Spleen (tissue), 11 donors: Measurements from ENCODE around the gene MICAL2. TPM values are rescaled to one million over a fixed set of nuclear protein-coding genes. Genes with fewer than 3 reads are reported as not detected.

Experiments used
- DNase-seq: peaks from one replicate; pipeline ENCODE4 v3.0.0-alpha.2; 2020
- H3K27ac ChIP-seq, 8 donors: fragments of 200-600 bp; sonication (generic) in 7 of 8; 1 replicate in 4 of 8; 2 replicates in 4 of 8; pipeline versions ENCODE4 v1.5.0 to v1.8.0; 2016 to 2021; ENCODE audit warnings: inconsistent platforms in 4 of 8, mild to moderate bottlenecking in 4 of 8, moderate library complexity in 1 of 8
- H3K27me3 ChIP-seq, 7 donors: fragments of 200-600 bp; sonication (generic) in 6 of 7; replicated peaks in 1 of 7; 1 replicate in 4 of 7; 2 replicates in 3 of 7; pipeline versions ENCODE4 v1.5.0 to v1.8.0; 2016 to 2021; ENCODE audit warnings: inconsistent platforms in 3 of 7, mild to moderate bottlenecking in 1 of 7
- H3K36me3 ChIP-seq, 6 donors: fragments of 200-600 bp; sonication (generic) in 5 of 6; 1 replicate in 4 of 6; 2 replicates in 2 of 6; pipeline versions ENCODE4 v1.5.0 to v1.8.0; 2016 to 2021; ENCODE audit warnings: inconsistent platforms in 2 of 6
- H3K4me1 ChIP-seq, 6 donors: fragments of 200-600 bp; sonication (generic) in 5 of 6; 1 replicate in 3 of 6; 2 replicates in 3 of 6; pipeline versions ENCODE4 v1.5.0 to v1.8.0; 2016 to 2021; ENCODE audit warnings: inconsistent platforms in 3 of 6
- H3K4me3 ChIP-seq, 8 donors: fragments of 200-600 bp; sonication (generic) in 7 of 8; 1 replicate in 4 of 8; 2 replicates in 4 of 8; pipeline versions ENCODE4 v1.5.0 to v1.8.0; 2016 to 2021; ENCODE audit warnings: inconsistent platforms in 4 of 8, mild to moderate bottlenecking in 4 of 8, moderate library complexity in 2 of 8
- H3K9me3 ChIP-seq, 8 donors: fragments of 200-600 bp; sonication (generic) in 7 of 8; 1 replicate in 4 of 8; 2 replicates in 4 of 8; pipeline versions ENCODE4 v1.5.0 to v1.8.0; 2016 to 2021; ENCODE audit warnings: inconsistent platforms in 4 of 8
- CTCF ChIP-seq, 11 experiments: fragments of 200-600 bp in 7 of 11; fragments of 450-650 bp in 4 of 11; sonication (generic) in 4 of 11; IDR thresholded peaks in 8 of 11; conservative IDR thresholded peaks in 3 of 11; 1 replicate in 7 of 11; 2 replicates in 4 of 11; pipeline versions ENCODE4 v1.4.0 to v1.8.0; 2016 to 2021; ENCODE audit warnings: antibody characterized with exemption in 11 of 11, inconsistent platforms in 4 of 11, mild to moderate bottlenecking in 1 of 11
- POLR2A ChIP-seq, 3 donors: fragments of 450-650 bp; IDR thresholded peaks; one replicate each; pipeline ENCODE4 v1.5.1; 2017; ENCODE audit warnings: antibody characterized with exemption in 3 of 3, mild to moderate bottlenecking in 1 of 3
- POLR2AphosphoS5 ChIP-seq, 3 donors: sonication (generic); formaldehyde crosslinking; IDR thresholded peaks; one replicate each; pipeline ENCODE4 v1.5.1; 2017; ENCODE audit warnings: antibody characterized with exemption in 3 of 3
- WGBS, 5 donors: extraction: QIAGEN DNeasy Blood & Tissue Kit in 3 of 5; methylation state at CpG; one replicate each; pipeline versions ENCODE4 v1.1.5 to v1.1.7; 2013 to 2018; 5-methylcytosine and 5-hydroxymethylcytosine counted together
- intact Hi-C: fragments of 100-400 bp; cut with DNase I; formaldehyde crosslinking; loops from one replicate; pipeline ENCODE4 v1.15.0; 2023; ENCODE audit warnings: low total_unique reads
- polyA plus RNA-seq, 3 donors: library from polyadenylated mRNA; stranded (reverse); fragments of 200-250 nt; gene quantifications; one replicate each; pipeline ENCODE4 v1.2.1, GENCODE V29; 2013
- total RNA-seq, 7 donors: library from RNA; depleted of rRNA in 3 of 7; stranded (reverse); fragments of >200 nt in 3 of 7; fragmentation: NEBNext Ultra II Directional in 4 of 7; extraction: Animal tissue kit (Norgen Biotek cat#: 25700) in 4 of 7; gene quantifications; one replicate each; pipeline versions ENCODE4 v1.1.0 to v1.2.1, GENCODE V29; 2016 to 2021
- donor health status: healthy with polysubstance abuse.
- donor health status: DM: no; HTN: no; CAD: no; lungs with moderate emphysema.
- donor health status: DM: no; HTN: no; CAD: no.
- donor health status: Bipolar disorder and iron deficiency.
- donor health status: healthy.
- donor health status: DM: no; HTN: no; CAD: no.
- donor health status: DM: yes; HTN: yes; CAD: no.

The MICAL2 gene
- total and polyA plus RNA-seq, 10 donors: 1.9 to 50.8 (median 32.3) TPM

DNA sequence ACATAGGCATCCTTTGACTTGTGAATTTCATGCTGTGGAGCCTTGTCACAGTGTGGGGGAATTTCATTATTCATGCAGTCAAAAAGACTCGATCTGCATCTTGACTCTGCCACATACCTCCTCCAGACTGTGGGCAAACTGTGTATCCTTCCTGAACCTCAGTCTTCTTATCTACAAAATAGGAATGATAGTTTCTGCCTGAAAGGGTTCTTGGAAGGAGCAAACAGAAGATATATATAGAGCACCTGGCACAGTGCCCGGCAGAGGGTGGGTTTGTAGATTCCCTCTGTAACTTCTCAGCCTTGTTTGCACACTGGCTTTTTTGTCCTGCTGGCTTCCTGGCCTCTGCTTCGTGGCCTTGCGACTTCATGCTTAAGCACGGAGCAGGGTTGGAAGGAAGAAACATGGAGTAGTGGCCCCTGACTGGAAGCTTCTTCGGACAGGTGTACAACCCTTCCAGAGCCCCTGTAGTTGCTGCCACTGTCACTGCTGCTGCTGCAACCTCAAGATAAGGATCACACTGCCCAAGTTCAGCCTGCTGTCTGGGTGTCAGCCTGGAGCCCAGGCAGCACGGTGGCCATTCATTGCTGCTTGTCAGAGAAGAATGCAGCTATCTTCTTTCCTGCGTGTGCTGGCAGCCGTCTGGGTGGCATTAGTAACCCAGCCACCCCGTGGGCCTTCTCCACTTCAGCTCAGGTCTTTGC lies 106.4 kb downstream of the MICAL2 start:
- Histone ChIP-seq H3K4me3 (no peak overlapping the region), H3K4me1 (peaks cover 1 to 52% (median 27%) of the 10 kb centered on the region in 6 donors), H3K9me3 (no peaks in the 10 kb centered on the region), H3K27me3 (peaks cover 0 to 20% (median 0%) of the 10 kb centered on the region in 7 donors), H3K36me3 (peaks cover 0 to 64% (median 4%) of the 10 kb centered on the region in 6 donors), H3K27ac (peak overlapping the region in 2 of 8 donors; percentile 14 to 57)
- 25 to 35% (median 31%) methylated on average over 10 of the region's 10 CpGs for WGBS, 5 donors
- TF ChIP-seq CTCF (IDR thresholded peaks at IDR 0.05 in 8 of 11, conservative IDR thresholded peaks at IDR 0.05 in 3 of 11) (no peak), POLR2A (IDR thresholded peaks at IDR 0.05) (no peak), POLR2AphosphoS5 (IDR thresholded peaks at IDR 0.05) (no peak)
- DNase-seq: peak; percentile 56
- intact Hi-C loops: no loop called here

DNA sequence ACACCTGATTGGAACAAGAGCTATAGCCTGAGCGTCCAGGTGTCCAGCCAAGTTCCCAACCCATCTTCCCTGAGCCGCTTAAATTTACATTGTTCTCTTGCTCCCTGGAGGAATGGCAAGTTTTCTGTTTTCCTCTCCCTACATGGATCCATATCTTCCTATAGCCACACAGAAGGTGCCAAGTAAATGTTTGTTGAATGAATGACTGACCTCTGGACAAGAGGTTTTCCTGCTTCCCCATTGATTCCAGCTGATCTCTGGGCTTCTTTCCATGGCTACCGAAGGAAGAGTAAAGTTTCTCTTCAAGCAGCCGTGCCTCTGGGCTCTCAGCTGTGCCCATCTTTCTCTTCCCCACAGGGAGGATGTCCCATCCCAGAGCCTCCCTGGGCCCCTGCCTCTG lies 107.5 kb downstream of the MICAL2 start:
- intact Hi-C loops: no loop called here
- 85 to 91% (median 87%) methylated on average over 4 of the region's 4 CpGs for WGBS, 5 donors
- Histone ChIP-seq H3K27ac (no peak overlapping the region), H3K4me3 (no peak overlapping the region), H3K4me1 (peaks cover 7 to 63% (median 37%) of the 10 kb centered on the region in 6 donors), H3K36me3 (peaks cover 0 to 69% (median 4%) of the 10 kb centered on the region in 6 donors), H3K27me3 (peaks cover 0 to 20% (median 0%) of the 10 kb centered on the region in 7 donors), H3K9me3 (no peaks in the 10 kb centered on the region)
- no peak for TF ChIP-seq POLR2A (IDR thresholded peaks at IDR 0.05)
- TF ChIP-seq CTCF (IDR thresholded peaks at IDR 0.05 in 8 of 11, conservative IDR thresholded peaks at IDR 0.05 in 3 of 11): no peak
- no peak for TF ChIP-seq POLR2AphosphoS5 (IDR thresholded peaks at IDR 0.05)
- DNase-seq: no peak

- intact Hi-C loops: no loop called here
- peaks cover 8 to 73% (median 46%) of the 10 kb centered on the region in 6 donors for H3K4me1 ChIP-seq
- peaks cover 0 to 20% (median 0%) of the 10 kb centered on the region in 7 donors for H3K27me3 ChIP-seq
- no peak for DNase-seq
- WGBS, 5 donors: 80 to 84% (median 82%) methylated on average over 4 of the region's 4 CpGs
- H3K36me3 ChIP-seq: peaks cover 0 to 59% (median 0%) of the 10 kb centered on the region in 6 donors
- H3K9me3 ChIP-seq: no peaks in the 10 kb centered on the region
- H3K4me3 ChIP-seq: no peak overlapping the region
- no peak overlapping the region for H3K27ac ChIP-seq
- TF ChIP-seq CTCF (IDR thresholded peaks at IDR 0.05 in 8 of 11, conservative IDR thresholded peaks at IDR 0.05 in 3 of 11) (no peak), POLR2AphosphoS5 (IDR thresholded peaks at IDR 0.05) (no peak), POLR2A (IDR thresholded peaks at IDR 0.05) (no peak)
Observed at GRCh38 chr11:12218909-12219308, 108.5 kb downstream of the MICAL2 start.

DNA sequence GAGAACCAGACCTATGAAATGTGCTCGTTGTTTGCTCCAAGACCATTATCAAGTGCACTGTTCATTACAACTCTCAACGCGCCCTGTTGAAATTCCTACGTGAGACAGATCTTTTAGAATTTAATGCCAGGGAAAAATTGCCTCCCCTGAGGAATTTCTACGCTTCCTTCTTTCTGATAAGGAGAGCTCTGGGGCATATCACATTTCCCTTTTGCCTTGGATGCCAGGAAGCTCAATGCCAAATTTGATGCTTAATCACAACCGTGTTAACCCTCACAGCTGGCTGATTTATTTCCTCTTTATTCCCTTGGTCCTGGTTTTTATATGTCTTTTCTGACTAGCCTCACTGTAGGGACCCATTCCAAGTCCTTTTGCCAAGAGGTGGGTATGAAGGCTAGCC lies 109.4 kb downstream of the MICAL2 start:
- no peak for DNase-seq
- TF ChIP-seq POLR2A (IDR thresholded peaks at IDR 0.05) (no peak), POLR2AphosphoS5 (IDR thresholded peaks at IDR 0.05) (no peak), CTCF (IDR thresholded peaks at IDR 0.05 in 8 of 11, conservative IDR thresholded peaks at IDR 0.05 in 3 of 11) (no peak)
- Histone ChIP-seq H3K27me3 (peaks cover 0 to 20% (median 0%) of the 10 kb centered on the region in 7 donors), H3K4me3 (no peak overlapping the region), H3K9me3 (no peaks in the 10 kb centered on the region), H3K36me3 (peaks cover 0 to 51% (median 0%) of the 10 kb centered on the region in 6 donors), H3K27ac (peak overlapping the region in 1 of 8 donors; percentile 11), H3K4me1 (peaks cover 15 to 79% (median 53%) of the 10 kb centered on the region in 6 donors)
- 63 to 74% (median 69%) methylated on average over 6 of the region's 6 CpGs for WGBS, 5 donors
- intact Hi-C loops: no loop called here
